ENCODE results near the gene PPP6R3.

PPP6R3 gene

GRCh38 chr11:68441466-68442230 is 18.9 kb upstream of the PPP6R3 start:
- Histone ChIP-seq H3K27me3 (replicated peaks) (no peaks in the 10 kb centered on the region), H3K36me3 (replicated peaks) (peaks cover 6% of the 10 kb centered on the region), H3K27ac (no peak overlapping the region), H3K4me3 (ENCODE audit: low read depth, low read length) (no peak overlapping the region)
- peak; percentile 36 for DNase-seq
- in situ Hi-C loops (cut with HindIII; ENCODE audit: low pct_ligation_motif_present, low sequenced_read_pairs), result no loop called here
- TF ChIP-seq CTCF (IDR thresholded peaks at IDR 0.05; ENCODE audit: low read depth, low read length, missing control alignments), result no peak

- Histone ChIP-seq H3K27me3 (replicated peaks) (no peaks in the 10 kb centered on the region), H3K36me3 (replicated peaks) (peaks cover 10% of the 10 kb centered on the region), H3K4me3 (ENCODE audit: low read depth, low read length) (no peak overlapping the region), H3K27ac (no peak overlapping the region)
- TF ChIP-seq CTCF (IDR thresholded peaks at IDR 0.05; ENCODE audit: low read depth, low read length, missing control alignments), result no peak
- DNase-seq, result no peak
- in situ Hi-C loops (cut with HindIII; ENCODE audit: low pct_ligation_motif_present, low sequenced_read_pairs), result no loop called here
Measured at GRCh38 chr11:68442433-68442832, 18.1 kb upstream of the PPP6R3 start.

GRCh38 chr11:68444566-68444965 is 16.0 kb upstream of the PPP6R3 start:
- in situ Hi-C loops (cut with HindIII; ENCODE audit: low pct_ligation_motif_present, low sequenced_read_pairs), result no loop called here
- Histone ChIP-seq H3K4me3 (ENCODE audit: low read depth, low read length) (no peak overlapping the region), H3K27me3 (replicated peaks) (no peaks in the 10 kb centered on the region), H3K27ac (no peak overlapping the region), H3K36me3 (replicated peaks) (peaks cover 4% of the 10 kb centered on the region)
- TF ChIP-seq CTCF (IDR thresholded peaks at IDR 0.05; ENCODE audit: low read depth, low read length, missing control alignments), result no peak
- no peak for DNase-seq

- TF ChIP-seq CTCF (IDR thresholded peaks at IDR 0.05; ENCODE audit: low read depth, low read length, missing control alignments), result no peak
- Histone ChIP-seq H3K27ac (no peak overlapping the region), H3K4me3 (ENCODE audit: low read depth, low read length) (no peak overlapping the region), H3K27me3 (replicated peaks) (no peaks in the 10 kb centered on the region), H3K36me3 (replicated peaks) (peaks cover 4% of the 10 kb centered on the region)
- in situ Hi-C loops (cut with HindIII; ENCODE audit: low pct_ligation_motif_present, low sequenced_read_pairs), result no loop called here
- DNase-seq, result no peak
Measured at GRCh38 chr11:68445531-68446035, 15.0 kb upstream of the PPP6R3 start.

- H3K4me3 ChIP-seq (ENCODE audit: low read depth, low read length), result no peak overlapping the region
- H3K27me3 ChIP-seq (replicated peaks), result no peaks in the 10 kb centered on the region
- no peak overlapping the region for H3K27ac ChIP-seq
- peaks cover 4% of the 10 kb centered on the region for H3K36me3 ChIP-seq (replicated peaks)
- TF ChIP-seq CTCF (IDR thresholded peaks at IDR 0.05; ENCODE audit: low read depth, low read length, missing control alignments), result no peak
- no peak for DNase-seq
- in situ Hi-C loops (cut with HindIII; ENCODE audit: low pct_ligation_motif_present, low sequenced_read_pairs), result no loop called here
Measured at GRCh38 chr11:68446046-68446725, 14.4 kb upstream of the PPP6R3 start.
